Measurements from ENCODE around the gene EFNA4.
"Not testable (repeated sequence)": the region's sequence is repeated elsewhere in the genome, so short reads cannot be mapped to it uniquely, and the experiment has no call there.

EFNA4 gene

DNA sequence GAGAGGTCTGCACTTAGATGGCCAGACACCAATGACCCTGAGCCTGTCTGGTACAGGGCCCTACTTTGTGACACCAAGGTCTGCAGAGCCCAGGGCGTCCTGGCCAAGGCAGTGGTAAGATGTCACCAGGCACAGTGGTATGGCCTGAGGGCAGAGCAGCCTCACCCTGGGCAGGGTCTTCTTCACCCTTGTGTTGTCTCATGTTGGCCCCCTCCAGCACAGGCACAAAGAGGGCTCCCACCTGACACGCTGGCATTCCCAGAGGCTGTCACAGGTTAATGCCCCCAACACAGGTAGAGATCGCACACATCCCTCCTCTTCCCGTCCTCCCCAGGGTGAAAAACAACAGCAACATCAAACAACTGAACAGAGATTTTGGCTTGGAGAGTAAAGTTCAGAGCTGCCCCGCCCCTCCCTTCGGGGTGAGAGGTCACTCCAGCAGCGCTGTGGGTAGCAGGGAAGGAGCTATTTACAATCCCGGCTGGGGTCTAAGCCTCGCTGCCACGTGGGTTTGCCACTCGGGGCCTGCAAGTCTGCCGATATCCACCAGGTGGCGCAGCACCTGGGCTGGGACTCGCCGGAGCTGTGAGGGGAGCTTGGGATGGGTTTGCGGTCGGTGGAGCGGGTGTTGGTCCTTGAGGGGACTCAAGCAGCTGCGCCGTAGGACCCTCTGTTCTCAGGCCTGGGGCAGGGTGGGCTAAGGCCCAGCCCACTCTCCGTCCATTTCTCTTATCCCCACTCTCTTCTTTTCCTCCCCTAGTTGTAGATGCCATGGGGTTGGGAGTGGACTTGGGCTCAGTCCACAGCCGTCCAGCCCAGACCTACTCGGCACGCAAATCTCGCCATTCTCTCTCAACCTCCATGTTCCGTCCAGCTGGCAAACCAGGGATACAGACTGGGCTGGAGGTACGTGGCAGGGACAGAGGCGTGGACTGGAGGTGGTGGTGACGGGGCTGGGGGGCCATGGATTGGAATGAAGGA lies 27.8 kb downstream of the EFNA4 start:
- DNase-seq: peak; percentile 94

DNA sequence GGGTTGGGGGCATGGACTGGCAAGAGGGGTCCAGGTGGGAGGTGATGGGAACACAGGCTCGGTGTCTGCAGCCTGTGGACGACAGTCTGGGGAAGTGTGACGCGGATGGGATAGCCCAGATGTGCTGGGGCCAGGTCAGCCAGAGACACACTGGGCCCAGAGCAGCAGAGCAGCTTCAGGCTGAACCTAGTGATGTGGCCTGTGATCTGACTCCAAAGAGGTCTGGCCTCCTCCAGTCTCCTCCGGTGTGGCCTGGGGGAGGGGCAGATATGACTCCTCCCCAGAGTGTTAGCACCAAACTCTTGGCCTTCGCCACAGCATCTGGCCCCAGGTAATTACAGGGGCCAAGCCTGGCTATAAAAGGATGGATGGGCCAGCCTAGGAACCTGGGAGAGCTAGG lies 28.6 kb downstream of the EFNA4 start:
- no peak for DNase-seq

DNA sequence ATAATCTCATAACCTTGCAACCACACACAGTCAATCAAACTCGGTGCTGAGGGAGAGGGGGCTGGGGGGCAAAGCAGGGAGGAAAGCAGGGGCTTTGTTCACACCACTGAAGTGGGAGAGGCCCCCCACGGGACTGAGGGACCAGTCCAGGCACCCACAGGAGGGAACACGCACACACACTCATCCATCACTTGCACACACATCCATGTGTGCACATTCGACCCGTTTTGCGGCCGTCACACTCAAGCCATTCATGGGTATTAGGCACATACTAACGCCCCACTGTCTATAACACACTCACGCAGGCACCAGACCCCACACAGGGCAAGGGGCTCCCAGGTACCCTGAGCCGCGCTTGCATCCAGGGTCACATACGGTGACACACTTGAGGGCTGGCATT lies 29.1 kb downstream of the EFNA4 start:
- no peak for DNase-seq

DNA sequence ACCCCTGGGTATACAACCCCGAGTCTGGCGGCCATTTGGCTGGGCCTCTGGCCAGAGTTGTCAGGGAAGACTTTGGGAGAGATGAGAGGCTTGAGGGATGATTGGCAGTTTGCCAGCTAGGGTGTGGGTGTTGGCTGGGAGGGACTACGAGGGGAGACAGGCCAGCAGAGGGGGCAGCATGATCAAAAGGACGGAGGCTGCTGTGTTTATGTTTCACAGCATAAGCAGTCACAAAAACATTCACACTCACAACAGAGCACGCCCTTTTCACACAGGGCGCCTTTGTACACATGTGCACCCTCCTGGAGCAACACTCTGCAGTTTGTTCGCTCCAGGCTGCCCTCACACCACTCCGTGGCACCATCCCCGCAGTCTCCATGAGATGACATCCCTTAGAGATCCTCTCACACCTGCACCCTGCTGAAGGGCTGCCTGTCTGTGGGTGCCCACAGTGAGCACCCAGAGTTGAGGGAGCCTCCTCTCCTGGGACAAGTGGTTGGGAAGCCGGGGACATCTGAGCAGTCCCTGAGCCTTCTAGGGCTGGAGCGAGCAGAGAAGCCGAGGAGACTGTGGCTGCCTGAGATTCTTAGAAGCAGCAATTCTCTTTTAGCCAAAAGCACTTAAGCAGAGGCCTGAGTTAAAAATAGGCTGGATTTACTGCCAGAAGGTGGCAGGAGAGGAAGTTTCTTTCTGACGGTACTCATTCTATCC lies 30.5 kb downstream of the EFNA4 start:
- DNase-seq: peak; percentile 65

DNA sequence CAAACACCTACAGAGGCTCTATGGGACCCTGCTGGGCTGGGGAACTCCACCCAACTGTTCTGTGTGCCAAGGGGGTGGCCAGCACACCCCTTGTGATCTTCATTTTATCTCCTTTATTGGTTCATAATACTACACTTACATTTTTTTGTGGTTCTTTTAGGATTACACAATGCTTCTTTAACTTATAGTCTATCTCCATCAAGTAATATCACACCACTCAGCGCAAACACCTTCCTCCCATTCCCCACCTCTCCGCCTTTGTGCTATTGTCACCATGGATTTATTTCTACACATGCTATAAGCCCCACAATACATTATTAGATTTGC lies 31.0 kb downstream of the EFNA4 start:
- DNase-seq: no peak

DNA sequence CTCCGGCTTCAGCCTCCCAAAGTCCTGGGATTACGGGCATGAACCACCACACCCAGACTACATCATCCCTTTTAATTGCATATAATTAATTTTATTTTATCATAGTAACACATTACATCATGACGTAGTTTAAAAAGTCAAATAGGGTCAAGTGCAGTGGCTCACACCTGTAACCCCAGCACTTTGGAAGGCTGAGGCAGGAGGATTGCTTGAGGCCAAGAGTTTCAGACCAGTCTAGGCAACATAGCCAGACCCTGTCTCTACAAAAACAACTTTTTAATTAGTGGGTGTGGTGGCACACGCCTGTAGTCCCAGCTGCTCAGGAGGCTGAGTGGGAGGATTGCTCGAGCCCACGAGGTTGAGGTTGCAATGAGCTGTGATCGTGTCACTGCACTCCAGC lies 35.8 kb downstream of the EFNA4 start:
- DNase-seq: no peak

DNA sequence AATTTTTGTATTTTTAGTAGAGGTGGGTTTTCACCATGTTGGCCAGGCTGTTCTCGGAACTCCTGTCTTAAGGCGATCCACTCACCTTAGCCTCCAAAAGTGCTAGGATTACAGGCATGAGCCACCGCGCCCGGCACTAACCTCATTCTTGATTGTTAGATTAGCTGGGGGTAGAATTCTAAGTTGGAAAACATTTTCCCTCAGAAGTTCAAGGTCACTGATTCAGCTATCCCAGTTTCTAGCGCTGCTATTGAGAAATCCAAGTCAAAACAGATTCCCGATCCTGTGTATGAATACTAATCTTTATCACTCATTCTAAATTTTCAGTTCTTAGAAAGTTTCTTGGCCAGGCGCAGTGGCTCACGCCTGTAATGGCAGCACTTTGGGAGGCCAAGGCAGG lies 39.8 kb downstream of the EFNA4 start:
- DNase-seq: no peak

DNA sequence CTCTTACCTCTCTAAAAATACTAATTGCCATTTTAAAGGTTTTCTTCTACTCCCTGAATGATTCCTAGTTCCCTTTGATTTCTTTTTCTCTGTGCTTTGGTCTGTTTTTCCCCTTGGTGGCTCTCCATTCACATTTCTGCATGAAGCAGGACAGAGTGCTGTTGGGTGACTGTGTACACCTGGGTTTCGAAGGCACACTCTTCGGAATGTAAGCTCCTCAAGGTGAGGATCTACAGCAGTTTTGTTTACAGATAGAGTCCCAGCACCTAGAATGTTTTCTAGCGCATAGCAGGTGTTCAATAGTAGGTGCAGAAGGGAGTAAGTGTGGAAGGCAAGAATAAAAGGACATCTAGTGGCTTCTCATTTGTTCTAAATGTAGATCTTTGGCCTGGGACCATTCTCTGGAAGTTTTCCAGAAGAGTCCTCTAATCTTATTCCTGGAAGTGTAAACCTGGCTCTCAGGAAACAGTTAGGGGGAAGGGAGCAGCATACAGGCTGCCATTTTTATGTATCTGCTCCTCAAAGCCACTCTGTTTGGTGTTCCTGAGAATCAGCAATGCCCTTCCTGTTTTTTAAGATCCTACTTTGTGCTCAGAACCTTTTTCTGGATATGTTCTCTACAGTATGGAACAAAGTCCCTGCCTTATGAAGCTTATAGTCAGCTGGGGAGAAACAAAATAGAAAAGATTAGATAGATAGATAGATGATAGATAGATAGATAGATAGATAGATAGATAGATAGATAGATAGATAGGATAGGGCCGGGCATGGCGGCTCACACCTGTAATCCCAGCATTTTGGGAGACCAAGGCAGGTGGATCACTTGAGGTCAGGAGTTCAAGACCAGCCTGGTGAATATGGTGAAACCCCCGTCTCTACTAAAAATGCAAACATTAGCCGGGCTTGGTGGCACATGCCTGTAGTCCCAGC lies 41.3 kb downstream of the EFNA4 start:
- DNase-seq: no peak

DNA sequence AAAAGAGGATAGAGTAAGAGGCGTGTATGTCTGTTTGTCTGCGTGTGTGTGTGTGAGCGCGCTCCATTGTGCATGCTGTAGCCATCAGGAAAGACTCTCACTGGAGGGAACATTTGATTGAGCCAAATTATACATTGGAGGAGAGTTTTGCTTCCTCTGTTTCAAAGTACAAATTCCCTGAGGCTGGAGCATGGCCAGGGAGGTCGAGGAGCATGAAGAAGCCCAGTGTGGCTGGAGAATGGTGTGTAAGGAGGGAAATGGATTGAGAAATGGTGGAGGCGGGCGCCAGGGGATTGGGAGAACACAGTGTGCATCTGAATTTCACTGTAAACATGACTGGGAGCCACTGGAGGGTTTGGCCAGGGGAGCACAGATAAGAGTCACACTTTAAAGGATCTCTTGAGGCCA lies 42.1 kb downstream of the EFNA4 start:
- no peak for DNase-seq

DNA sequence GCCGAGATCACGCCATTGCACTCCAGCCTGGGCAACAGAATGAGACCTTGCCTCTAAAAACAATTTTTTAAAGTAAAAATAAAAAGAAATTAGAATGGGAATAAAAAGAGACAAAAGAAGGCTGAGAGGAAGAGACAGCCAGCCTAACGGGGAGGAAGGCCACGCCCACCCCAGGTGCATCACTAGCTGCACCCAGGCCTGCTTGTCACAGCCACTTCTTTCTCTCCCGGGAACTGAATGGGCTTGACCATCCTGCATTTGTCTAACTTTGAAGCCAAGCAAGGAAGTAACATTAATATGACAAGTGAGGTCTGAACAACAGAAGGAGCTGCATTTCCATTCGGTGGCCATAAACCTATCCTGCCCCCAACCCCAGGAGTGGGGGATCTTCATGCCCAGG lies 43.3 kb downstream of the EFNA4 start:
- no peak for DNase-seq

DNA sequence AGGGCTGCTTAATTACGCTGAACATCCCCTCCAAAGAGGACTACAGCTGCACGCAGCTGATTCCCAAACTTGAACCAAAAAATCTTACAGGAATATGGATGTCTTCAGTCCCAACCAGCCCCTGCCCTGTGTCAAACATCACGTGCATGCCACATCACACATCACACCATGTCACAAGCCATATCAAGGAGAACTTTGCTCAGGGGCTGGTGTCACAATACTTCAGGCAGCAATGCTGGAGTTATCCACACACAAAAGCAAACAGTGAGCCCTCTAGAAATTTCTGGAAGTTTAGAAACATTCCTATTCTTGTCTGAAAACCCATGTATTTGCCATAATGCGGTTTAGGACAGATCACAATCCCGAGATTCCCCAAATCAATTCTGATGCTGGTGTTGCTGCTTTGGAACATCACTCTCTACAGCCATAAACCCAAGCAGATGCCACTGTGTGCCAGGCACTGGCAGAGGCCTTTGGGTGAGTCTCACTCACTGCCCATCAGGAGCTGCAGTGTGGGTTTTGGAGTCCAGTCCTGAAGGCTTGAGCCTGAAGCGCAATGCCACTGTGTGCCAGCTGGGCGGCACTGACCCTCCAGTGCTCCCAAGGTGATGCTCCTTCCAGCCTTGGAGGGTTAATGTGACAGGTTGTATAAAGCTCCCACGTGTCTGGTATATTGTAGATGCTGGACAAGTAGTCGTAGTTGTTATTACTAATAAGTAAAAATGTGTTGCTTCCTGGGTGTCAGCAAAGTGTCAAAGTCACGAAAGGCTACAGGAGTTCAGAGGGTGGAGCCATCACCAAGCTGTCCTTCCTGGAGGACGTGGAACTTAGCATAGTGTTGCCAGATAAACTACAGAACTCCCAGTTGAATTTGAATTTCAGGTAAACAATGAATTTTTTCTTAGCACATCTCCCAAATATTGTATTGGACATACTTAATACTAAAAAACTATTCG lies 44.0 kb downstream of the EFNA4 start:
- no peak for DNase-seq

DNA sequence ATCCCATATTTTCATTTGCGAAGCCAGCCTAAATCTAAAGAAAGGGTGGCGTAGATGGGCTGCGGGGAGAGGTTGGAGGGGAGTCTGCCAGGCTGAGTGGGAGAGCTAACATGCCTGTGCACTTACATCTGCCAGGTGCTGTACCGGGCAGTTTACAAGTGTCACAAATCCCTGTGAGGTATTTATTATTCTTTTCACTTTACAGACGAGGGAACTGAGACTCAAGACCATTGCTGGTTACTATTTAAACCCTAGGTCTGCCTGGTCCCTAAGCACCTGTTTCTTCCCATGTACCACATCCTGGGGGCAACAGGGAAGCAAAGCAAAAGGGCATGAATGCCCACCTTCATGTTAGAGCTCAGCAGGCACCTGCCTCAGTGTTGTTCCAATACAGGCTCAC lies 44.8 kb downstream of the EFNA4 start:
- no peak for DNase-seq

DNA sequence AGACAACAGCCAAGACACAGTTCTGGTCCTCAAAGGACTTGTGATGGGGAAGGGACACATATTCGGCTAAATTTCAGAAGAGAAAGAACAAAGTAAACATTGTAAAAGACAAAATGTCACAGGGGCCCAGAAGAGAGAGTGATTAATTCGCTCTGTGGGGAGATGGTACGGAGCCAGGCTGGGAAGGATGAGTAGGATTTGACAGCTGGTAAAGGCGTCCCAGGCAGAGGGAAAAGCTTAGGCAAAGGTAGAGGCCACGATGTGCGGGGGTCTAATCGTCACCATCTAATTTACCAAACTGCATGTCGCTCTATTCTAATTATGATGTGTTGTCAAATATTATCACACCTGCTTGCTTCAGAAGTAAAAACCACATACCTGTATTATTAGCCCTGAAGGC lies 46.8 kb downstream of the EFNA4 start:
- DNase-seq: no peak

DNA sequence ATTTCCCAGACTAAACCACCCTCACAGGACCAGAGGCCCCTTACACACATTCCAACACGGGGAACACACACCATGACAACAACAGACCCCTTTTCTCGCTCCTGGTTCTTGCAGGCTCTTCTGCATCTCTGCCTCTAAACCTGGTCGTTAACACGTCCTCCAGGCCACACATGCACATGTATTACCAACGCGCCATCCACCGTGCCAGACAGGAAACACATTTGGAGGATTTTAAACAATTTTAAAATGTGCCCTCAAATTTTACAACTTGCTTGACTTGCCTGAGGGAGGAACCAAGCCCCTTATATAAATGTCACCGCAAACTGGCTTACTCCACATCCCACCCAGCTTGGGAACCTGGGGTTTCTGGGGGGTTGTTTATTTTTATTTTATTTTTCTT lies 47.3 kb downstream of the EFNA4 start:
- DNase-seq: no peak

DNA sequence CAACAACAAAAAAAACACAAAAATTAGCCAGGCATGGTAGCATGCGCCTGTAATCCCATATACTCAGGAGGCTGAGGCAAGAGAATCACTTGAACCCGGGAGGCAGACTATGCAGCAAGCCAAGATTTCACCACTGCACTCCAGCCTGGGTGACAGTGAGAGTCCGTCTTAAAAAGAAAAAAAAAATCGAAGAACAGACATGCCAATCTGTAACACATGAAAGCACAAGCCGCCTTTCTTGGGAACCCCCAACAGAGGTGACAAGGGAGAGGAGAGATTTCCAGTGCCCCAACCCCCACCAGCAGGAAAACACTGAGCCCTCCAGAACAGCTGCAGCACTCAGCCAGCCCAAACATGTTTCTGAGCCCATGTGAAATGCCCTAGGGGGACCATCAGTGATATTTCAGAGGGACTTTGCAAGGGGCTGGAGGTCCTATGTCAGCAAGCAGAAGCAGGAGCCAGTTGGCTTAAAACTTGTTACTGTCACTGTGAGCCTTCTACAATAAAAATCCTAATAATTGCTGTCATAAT lies 50.0 kb downstream of the EFNA4 start:
- DNase-seq: peak; percentile 29

DNA sequence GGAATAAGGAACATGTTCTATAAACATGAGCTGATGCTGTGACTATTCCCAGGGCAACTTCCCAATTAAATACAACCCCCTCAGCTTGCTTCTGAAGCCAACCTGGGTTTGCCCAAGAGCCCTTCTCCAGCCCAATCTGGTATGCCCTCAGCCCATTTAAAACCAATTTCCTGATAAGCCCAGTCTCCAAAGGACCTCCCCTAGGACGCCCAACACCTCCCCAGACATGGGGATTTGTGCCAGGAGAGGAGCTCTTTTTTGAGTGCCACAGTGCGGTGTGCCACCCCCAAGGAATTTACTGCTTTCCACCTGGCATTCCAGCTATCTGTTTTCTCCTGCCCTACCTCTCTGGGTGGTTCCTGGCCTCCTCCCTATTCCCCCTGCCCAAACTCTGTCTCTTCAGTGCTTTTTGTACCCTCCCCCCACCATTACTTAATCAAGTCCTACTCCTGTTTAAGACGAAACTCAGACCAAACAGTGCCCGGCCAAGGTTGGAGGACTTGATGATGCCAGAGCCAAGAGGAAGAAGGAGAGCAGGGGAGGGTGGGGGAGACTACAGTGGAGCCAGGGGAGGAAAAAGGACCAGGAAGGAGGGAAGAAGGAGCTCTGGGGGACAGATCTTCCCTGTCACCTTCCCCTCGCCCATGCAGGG lies 52.7 kb downstream of the EFNA4 start:
- DNase-seq: no peak

DNA sequence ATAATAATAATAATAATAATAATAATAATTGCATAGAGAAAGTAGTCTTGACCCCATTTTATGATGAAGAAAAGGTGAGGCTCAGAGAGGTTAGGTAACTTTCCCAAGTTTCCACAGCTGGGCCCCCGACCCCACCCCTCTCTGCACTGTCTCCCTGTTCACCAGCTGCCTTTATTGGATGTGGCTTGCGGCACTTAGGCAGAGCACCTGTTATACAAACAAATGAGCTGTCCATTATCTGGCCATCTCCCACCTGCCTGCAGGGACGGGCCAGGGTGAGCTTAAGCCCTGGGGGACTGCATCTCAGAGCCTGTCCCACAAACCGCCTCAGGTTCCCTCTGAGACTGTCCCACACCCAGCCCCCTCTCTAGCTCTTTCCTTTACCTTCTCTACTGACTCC lies 54.1 kb downstream of the EFNA4 start:
- no peak for DNase-seq

DNA sequence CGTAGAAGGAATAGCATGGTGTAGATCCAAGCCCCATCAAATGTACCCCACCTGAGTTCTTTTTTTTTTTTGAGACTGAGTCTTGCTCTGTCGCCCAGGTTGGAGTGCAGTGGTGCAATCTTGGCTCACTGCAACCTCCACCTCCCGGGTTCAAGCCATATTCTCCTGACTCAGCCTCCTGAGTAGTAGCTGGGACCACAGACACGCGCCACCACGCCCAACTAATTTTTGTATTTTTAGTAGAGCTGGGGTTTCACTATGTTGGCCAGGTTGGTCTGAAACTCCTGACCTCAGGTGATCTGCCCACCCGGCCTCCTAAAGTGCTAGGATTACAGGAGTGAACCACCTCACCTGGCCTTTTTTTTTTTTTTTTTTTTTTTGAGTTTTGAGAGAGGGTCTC lies 54.5 kb downstream of the EFNA4 start:
- DNase-seq: not testable (repeated sequence)

Data from eye (tissue), 1 donor.